Right atrium auricular region (tissue), 2 donors: Measurements from ENCODE around the gene GSTO2. TPM values are rescaled to one million over a fixed set of nuclear protein-coding genes. Genes with fewer than 3 reads are reported as not detected.
A peak's percentile ranks its signal among the peaks of the same experiment; 100 is the strongest.

ENCODE experiments used
- DNase-seq: peaks from one replicate; pipeline ENCODE4 v3.0.0-alpha.2; 2019; ENCODE audit warnings: low spot score
- H3K27ac ChIP-seq, 2 donors: fragments of 200-600 bp; sonication (generic); 1 replicate in 1 of 2; 2 replicates in 1 of 2; pipeline ENCODE4 v1.5.1; 2016 to 2019
- H3K27me3 ChIP-seq, 2 donors: fragments of 200-600 bp; sonication (generic); one replicate each; pipeline versions ENCODE4 v1.5.1 to v1.6.0; 2017 to 2019
- H3K36me3 ChIP-seq: fragments of 200-600 bp; sonication (generic); one replicate; pipeline ENCODE4 v1.5.1; 2016
- H3K4me1 ChIP-seq, 2 donors: fragments of 200-600 bp; sonication (generic); one replicate each; pipeline versions ENCODE4 v1.5.1 to v1.6.0; 2017 to 2019
- H3K4me3 ChIP-seq, 2 donors: fragments of 200-600 bp; sonication (generic); 1 replicate in 1 of 2; 2 replicates in 1 of 2; pipeline ENCODE4 v1.5.1; 2017 to 2019; ENCODE audit warnings: mild to moderate bottlenecking in 1 of 2, moderate library complexity in 1 of 2
- H3K9me3 ChIP-seq, 2 donors: fragments of 200-600 bp; sonication (generic); one replicate each; pipeline ENCODE4 v1.5.1; 2019
- CTCF ChIP-seq, 2 donors: fragments of 200-600 bp; sonication (generic); IDR thresholded peaks; one replicate each; pipeline ENCODE4 v1.5.1; 2019; ENCODE audit warnings: antibody characterized with exemption in 2 of 2
- total RNA-seq, 2 donors: library from RNA; depleted of rRNA; stranded (reverse); fragments of >200 nt; gene quantifications; one replicate each; pipeline ENCODE4 v1.1.0, GENCODE V29; 2016

The GSTO2 gene
- under 1 TPM; 0.55 to 0.63 TPM for total RNA-seq

DNA sequence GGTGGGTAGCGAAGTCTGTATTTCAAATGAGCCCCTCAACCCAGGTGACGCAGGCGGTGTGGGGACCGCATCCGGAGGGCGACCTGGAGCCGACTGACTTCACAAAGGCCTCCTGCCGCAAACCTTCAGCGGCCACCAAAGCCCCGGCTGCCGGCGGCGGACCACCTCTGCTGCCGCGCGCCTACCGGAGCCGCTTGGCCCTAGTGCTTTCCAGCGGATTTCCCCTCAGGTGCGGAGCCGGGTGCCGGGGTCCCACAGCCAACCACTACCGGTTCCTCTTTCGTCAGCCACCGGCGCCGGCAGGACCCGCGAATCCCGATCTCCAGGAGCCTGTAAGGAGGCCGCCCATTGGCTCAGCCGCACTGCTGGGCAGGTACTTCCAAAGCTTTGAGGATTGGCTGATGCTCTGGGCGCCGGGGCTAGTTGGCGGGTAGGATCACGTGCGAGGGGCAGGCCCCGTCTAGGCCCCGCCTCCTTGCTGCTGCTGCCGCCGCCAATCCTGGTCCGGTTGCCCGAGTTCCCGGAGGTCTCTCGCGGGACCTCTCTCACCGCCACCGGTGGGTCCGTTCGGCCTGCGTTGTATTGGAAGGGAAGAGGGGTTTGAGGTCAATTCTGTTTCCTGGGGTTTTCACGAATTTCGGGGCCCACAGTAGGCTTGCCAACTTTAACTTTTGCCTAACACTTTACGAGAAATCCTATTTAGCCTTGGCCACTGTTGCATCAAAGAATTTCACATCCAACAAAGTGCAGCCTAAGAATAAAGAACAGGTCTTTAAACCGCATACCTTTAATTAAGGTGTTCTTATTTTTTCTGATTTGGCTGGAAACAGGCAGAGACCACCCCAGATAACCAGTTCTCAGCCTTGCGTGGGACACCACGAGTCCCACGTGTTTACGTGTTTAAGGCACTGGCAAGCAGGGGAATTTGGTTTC, at the start of gene GSTO2:
TSS of gene GSTO2 (plus strand) at position 472 of the 933 bp plus-strand sequence. CDS start 5,732 bp downstream, outside the sequence.
- Histone ChIP-seq H3K27me3 (no peaks in the 10 kb centered on the region), H3K9me3 (no peaks in the 10 kb centered on the region), H3K4me1 (peaks cover 0 to 13% of the 10 kb centered on the region in 2 donors), H3K4me3 (peak within 1 kb of the TSS; percentile 70 to 87), H3K36me3 (peaks cover 41% of the 10 kb centered on the region), H3K27ac (peak within 1 kb of the TSS; percentile 78 to 84)
- DNase-seq = peak; percentile 100
- TF ChIP-seq CTCF (IDR thresholded peaks at IDR 0.05) = no peak

GRCh38 chr10:104220522-104220921, 48.5 kb upstream of the GSTO2 start:
- H3K4me1 ChIP-seq = no peaks in the 10 kb centered on the region
- DNase-seq = no peak
- H3K27me3 ChIP-seq = no peaks in the 10 kb centered on the region
- H3K36me3 ChIP-seq = no peaks in the 10 kb centered on the region
- no peak for TF ChIP-seq CTCF (IDR thresholded peaks at IDR 0.05)
- no peak overlapping the region for H3K27ac ChIP-seq
- H3K9me3 ChIP-seq = no peaks in the 10 kb centered on the region
- H3K4me3 ChIP-seq = no peak overlapping the region

DNA sequence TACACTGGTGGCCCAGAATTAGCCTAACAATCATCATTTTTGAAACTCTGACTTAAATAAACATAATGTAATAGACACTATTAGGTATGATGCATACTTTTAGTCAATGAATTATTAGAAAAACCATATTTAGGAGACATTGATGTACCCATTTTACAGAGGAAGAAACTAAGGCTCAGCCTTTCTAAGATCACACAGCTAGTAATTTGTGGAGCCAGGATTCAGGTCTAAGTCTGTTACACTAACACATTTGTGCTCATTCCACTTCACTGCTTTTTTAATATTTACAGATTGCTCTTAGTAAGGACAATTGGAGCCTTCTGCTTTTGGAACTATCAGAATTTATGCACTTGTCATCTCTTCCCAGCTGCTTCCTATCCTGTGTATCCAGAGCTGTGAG, 45.7 kb upstream of the GSTO2 start:
- no peak overlapping the region for H3K27ac ChIP-seq
- no peaks in the 10 kb centered on the region for H3K9me3 ChIP-seq
- H3K4me1 ChIP-seq = no peaks in the 10 kb centered on the region
- no peak for TF ChIP-seq CTCF (IDR thresholded peaks at IDR 0.05)
- no peak for DNase-seq
- H3K36me3 ChIP-seq = no peaks in the 10 kb centered on the region
- H3K4me3 ChIP-seq = no peak overlapping the region
- H3K27me3 ChIP-seq = no peaks in the 10 kb centered on the region

DNA sequence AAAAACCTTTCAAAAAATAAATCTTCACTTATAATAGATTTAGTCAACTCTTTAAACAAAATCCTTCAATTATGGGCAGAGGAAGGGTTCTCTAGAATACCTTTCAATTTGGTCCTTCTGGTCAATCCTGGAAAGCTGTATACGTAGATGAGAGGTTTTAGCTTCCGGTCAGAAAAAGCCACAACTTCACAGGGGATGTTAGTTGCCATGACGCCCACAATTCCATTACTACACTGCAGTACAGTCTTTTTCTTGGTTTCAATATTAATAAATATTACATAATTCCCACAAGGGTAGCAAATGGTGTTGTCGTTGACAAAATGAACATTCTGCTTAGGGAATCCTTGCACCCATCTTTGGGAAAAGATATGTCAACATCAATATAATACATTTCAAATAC, 38.5 kb upstream of the GSTO2 start:
- DNase-seq = no peak
- Histone ChIP-seq H3K9me3 (no peaks in the 10 kb centered on the region), H3K4me3 (no peak overlapping the region), H3K36me3 (no peaks in the 10 kb centered on the region), H3K27me3 (no peaks in the 10 kb centered on the region), H3K4me1 (peaks cover 0 to 11% of the 10 kb centered on the region in 2 donors), H3K27ac (no peak overlapping the region)
- no peak for TF ChIP-seq CTCF (IDR thresholded peaks at IDR 0.05)

DNA sequence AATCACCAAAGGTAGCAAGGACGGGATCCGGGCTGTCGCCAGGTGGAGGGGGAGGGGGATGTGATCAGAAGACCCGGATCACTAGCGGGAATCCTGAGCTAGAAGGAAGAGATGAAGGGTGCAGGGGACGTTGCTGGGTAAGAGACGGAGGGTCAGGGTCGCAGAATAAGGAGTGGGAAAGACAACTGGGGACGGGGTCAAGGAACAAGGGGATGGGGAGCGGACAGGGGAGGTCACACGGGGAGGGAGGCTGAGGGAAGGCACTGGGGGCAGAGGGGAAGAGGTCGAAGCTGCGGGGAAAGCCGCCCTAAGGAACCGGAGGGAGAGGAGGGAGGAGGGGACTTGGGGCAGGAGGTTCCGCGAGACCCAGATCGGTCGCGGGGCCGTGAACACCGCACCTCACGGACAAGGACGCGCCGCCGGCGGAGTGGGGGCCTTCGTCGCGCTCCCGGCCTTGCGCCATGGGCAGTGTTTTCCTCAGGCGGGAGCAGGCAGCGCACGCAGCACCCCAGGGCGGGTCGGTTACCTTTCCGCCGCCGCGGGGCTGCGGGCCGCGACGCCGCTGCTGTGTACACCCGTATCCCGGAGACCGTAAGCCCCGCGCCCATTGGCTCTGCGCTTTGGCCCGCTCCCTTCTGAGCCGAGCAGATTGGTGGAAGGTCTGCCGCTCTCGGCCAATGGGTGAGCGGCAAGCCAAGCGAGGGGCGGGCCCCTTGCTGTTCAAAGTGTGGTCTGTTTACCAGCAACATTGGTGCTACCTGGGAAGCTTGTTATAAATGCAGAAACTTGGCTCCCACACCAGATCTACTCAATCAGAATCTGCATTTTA, 37.0 kb upstream of the GSTO2 start, which contains the start of gene CFAP43:
TSS of gene CFAP43 (minus strand) at position 581 of the 829 bp plus-strand sequence. CDS start at position 463, 118 bp downstream.
- TF ChIP-seq CTCF (IDR thresholded peaks at IDR 0.05) = no peak
- DNase-seq = peak; percentile 99
- Histone ChIP-seq H3K4me1 (peaks cover 0 to 11% of the 10 kb centered on the region in 2 donors), H3K9me3 (no peaks in the 10 kb centered on the region), H3K36me3 (no peaks in the 10 kb centered on the region), H3K4me3 (peak within 1 kb of the TSS; percentile 93 to 95), H3K27ac (peak within 1 kb of the TSS in 1 of 2 donors; percentile 55), H3K27me3 (no peaks in the 10 kb centered on the region)
